Activated T-helper 9 cell treated with anti-CD3 and anti-CD28 coated beads, Interleukin-2, amount 50 U/mL, for 16 hours (primary cell): ENCODE results near the gene SLC25A5.
"Not testable (repeated sequence)": the region's sequence is repeated elsewhere in the genome, so short reads cannot be mapped to it uniquely, and the experiment has no call there.

Experiments
- DNase-seq: peaks from one replicate; pipeline ENCODE4 v3.0.0-alpha.2; 2020; ENCODE audit warnings: low read depth

The SLC25A5 gene

DNA sequence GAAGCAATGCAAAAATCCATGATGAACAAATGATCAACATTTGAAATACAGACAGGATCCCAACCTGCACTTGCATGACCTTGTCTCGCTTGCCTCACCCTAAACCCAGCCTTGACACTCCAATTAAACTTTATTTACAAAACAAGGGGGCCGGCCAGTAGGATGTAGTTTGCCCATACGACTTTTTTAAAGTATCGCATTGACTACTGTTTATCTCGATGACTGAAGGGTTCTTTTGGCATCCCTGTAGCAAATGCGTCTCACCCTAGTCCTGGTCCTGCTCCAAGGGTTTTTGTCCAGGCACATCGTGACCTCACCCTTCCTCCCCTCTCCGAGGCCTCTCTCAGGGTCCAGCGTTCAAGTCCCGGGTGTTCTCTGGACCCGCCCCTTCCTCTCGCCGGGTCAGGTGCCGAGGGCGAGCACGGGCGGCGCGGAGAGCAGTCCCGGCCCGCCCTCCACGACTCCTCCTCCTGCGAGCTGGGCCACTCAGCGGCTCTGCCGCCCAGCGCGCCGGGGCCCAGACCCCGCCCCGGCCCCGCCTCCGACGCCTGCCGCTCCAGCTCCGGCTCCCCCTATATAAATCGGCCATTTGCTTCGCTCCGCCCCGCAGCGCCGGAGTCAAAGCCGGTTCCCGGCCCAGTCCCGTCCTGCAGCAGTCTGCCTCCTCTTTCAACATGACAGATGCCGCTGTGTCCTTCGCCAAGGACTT, at the start of gene SLC25A5:
Gene SLC25A5 (plus strand): TSS at position 603 of the 709 bp plus-strand sequence. CDS start 72 bp downstream, at position 675.
- DNase-seq = peak; percentile 73

DNA sequence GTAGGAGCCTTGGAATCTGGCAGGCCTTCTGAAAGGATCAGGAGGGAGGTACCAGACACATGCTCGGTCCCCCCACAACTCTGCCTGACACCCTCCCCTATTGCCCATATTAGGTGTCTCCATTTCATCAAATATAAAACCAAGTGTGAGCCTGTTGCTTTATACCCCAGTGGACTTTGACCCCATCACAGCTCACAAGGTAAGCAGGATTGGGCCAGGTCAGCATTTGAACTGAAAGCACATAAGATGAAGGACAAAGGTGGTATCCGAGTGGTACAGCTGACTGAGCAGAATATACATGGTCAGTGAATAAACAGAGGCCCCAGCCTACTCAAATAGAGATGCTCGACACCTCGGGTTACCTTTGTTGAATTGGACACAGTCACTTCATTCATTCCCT, 49.1 kb upstream of the SLC25A5 start:
- no peak for DNase-seq

DNA sequence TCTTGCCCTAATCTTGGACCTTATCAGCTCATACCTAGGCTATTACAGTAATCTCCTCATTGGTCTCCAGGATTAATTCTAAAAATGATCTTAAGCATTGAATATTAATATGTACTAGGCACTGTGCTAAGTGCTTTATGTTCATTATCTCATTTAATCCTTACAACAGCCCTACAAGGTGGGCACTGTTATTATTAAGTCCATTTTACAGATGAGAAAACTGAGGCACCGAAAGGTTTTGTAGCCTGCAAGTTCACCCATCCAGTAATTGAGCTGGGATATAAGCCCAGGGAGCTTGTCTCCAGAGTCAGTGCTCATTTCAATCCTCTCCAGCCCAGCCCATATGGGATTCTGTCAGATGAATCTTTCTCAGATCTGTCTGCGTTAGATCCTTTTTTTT, 48.3 kb upstream of the SLC25A5 start:
- DNase-seq = no peak

DNA sequence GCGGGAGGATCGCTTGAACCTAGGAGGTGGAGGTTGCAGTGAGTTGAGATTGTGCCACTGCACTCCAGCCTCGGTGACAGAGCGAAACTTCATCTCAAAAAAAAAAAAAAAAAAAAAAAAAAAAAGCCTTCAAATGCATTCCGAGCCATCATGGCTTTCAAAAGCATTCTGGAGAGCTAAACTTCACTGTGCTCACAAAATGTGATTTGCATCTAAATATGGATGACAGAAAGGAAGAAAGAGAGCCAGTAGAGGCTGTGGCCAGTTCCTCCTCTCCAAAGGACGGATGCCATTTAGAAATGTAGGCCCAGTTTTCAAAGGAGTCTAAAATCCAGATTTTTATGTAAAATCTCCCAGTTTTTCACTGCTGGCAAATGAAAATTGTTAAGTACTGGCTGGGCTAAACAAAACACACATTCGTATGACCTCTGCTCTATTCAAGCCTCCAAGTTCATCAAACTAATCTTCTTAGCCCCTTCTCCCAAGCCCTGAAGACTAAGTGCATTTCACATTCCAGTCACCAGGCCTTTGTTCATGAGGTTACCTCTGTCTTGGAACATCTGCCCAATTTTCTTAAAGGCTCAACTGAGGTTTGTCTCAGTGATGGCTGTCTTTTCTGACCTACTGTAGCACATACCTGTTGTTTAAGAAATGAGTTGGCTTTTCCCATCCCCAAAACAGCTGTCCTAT, 47.1 kb upstream of the SLC25A5 start:
- no peak for DNase-seq

DNA sequence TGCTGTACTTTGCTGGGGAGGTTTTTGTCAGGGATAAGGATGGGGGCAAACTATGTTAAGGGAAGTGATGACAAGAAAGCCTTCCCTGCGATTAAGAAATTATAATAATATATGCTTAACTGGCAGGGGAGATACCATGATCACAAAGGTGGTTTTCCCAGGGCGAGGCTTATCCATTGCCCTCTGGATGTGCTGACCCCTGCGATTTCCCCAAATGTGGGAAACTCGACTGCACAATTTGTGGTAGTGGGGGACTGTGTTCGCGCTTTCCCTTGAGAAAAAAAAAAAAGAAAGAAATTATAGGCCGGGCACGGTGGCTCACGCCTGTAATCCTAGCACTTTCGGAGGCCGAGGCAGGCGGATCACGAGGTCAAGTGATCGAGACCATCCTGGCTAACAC, 44.6 kb upstream of the SLC25A5 start:
- DNase-seq = peak; percentile 6

DNA sequence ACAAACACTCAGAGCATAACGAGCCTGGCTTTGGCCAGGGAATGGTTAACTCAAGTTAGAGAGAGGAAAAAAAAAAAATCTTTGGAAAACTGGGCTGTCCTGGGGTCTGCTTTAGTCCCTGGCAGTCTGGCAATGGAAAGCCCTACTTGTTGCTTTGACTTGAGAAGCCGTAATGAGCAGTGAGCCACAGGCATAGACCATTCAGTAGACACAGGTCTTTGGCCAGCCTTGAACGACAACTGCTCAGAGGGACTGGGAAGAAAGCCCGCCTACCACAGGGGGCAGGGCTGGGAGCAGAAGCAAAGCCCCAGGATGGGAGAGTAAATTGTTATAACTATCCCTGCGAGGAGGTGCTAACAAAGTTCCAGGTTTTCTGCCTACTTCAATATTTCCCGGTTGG, 43.2 kb upstream of the SLC25A5 start:
- DNase-seq = no peak

DNA sequence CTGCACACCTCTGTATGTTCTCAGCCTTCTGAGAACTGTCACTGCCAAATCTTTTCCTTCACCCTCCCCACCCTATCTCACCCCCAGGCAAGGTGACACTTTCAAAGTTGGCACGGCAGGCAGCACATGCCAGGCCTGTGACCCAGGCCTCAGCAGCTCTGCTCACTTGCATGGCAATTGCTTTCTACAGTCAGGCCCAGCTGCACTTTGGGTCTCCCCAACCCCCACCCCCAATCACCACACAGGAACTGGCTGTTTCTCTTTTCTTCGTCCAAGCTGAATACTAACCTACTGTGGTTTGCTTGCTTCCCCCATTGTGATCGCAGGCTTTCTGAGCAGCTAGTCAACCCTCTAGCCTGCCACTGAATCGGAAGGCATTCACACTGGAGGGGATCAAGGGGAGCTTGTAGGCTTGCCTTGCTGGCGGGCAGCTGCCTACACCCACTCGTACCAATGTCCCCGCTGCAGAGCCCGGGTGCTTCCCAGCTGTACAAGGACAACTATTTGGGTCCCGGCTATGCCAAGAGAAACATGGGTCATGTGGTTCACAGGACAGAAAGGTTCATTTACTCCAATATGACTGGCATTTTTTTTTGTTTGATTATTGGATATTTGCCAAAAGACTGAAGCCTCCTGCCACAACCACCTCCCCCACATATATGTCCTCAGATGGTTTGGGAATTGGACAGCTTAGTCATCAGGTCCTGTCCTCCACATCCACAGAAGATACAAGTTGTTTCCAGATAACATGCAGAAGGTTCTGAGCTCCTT, 41.0 kb upstream of the SLC25A5 start:
- DNase-seq = no peak

DNA sequence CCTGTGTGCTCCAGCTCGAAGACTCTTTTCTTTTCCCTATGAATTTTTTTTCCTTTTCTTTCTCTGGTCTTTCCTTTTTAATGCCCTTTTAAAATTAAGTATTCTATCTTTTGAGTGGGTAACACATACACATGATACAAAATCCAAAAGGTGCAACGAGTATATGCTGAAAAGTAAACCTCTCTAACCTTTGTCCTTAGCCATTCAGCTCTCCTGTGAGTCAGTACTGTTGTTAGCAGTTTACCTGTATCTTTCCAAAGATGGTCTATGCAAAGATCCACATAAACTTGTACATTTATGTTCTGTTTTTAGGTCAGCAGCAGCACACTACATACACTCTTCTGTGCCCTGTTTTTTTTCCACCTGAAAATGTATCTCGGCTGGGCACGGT, 40.5 kb upstream of the SLC25A5 start:
- DNase-seq = no peak

DNA sequence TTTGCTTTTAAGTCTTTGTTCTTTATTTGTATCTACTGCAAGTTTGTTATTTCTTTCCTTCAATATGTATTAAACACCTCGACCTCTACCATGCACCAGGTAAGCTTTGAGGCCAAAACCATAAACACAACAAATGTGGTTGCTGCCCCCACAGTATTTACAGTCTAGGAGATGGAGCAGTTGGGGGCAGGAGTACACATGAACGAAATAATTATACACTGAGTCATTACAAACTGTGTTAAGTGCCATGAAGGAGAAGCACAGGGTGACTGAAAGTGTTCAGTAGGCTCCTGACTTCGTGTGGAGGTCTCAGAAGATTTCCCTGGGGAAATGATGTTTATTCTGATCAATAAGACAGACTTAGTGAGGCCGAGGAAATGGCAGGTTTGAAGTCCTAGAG, 38.8 kb upstream of the SLC25A5 start:
- no peak for DNase-seq

DNA sequence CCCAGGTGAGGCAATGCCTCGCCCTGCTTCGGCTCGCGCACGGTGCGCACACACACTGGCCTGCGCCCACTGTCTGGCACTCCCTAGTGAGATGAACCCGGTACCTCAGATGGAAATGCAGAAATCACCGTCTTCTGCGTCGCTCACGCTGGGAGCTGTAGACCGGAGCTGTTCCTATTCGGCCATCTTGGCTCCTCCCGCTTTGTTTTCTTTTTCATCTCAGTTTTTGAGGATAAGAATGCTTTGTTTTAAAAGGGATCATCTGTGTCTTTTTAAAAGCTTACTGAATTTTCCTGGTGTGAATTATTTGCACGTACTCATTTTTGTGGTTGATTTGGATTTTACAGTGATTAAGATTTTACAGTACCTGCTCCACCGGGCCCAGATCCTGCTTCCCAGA, 26.9 kb upstream of the SLC25A5 start:
- DNase-seq = not testable (repeated sequence)

DNA sequence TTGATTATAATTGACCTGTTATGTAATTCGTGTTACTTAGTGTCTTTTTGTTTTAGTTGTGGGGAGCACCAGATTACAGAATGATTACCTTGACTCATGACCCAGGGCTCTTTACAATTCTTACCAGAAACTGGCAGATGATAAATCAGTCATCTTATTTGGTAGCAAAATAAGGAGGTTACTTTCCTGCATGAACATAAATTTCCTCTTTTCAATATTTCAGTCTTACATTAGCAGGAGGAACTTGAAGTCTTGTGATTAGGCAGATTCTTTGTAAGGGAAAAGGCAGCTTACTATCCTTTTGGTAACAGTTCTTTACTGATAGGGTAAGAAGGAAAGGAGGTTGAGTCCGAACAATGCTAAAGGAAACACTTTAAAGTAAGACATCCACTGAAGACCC, 26.0 kb upstream of the SLC25A5 start:
- DNase-seq = no peak

DNA sequence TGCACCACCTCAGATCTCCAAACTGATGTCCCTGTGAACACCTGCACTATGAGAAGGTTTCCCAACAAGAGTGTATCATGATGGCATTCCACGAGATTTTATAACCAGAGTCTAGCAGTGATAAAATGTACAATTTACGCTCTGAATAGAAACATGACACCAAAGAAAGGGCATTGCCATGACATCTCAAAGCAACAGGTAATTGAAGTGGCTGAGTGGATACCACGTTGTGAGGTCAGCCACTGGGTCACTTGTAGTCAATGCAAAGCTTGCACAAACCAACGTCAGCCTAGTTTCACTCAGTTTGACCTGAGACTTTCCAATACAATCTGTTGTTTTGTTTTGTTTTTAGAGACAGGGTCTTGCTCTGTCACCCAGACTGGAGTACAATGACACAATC, 15.0 kb upstream of the SLC25A5 start:
- DNase-seq = no peak

DNA sequence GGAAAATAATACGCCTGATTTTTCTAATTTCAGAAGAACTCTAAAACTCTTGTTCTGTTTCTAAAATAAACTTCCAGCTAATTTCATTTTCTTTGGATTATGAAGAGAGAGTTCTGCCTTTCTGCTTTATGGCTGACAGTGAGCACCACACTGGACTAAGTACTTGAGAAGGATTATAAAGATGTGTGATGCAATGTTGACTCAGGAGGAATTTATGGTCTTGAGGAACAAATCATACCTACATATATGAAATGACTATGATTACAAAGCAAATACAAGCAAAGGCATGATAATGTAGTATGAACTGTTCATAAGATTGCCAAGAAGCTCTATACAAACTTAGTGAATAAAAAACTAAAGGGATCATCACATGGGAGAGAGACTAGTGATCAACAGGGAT, 13.0 kb upstream of the SLC25A5 start:
- no peak for DNase-seq

DNA sequence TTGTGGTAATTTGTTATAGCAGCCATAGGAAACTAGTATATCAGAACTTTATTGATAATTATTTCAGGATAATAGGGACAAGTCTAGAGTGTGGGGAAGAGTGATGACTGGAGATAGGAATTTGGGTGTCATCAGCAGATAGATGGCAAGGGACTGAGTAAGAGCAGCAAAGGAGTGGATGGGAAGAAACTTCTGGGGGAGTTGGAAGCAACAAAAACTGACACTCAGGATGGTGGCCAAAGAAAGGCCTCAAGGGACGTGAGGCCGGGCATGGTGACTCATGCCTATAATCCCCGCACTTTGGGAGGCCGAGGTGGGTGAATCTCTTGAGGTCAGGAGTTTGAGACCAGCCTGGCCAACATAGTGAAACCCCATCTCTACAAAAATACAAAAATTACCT, 9.1 kb upstream of the SLC25A5 start:
- no peak for DNase-seq

DNA sequence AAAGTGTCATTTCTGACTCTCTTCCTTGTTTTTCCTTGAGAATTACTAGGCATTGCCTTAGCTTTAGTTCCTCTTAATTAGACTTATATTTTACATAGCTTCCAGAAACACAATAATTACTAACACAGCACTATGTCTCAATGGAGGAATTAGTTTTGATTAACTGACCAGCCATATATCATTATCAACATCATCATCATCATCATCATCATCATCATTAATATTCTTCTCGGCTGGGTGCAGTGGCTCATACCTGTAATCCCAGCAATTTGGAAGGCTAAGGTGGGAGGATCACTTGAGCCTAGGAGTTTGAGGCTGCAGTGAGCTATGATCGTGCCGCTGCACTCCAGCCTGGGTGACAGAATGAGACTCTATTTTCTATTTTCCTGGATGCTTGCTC, 2.7 kb upstream of the SLC25A5 start:
- DNase-seq = no peak

DNA sequence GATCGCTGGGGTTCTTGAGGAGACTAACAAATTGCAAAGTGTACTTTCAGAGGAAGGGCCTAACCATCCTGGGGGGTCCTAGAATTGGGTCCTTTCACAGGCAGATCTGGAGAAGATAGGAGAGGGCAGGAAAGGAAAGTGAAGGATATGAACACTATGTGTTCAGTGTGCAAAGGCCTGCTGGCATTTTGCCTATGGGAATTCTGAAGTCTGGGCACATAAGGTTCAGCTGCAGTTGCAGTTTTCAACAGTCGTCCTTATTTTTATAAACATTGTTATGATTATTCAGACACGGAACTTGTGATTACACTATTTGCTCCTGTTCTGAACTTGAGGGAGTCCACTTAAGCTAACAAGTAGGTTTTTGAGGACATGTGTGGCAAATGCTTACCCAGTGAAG, 1.3 kb upstream of the SLC25A5 start:
- no peak for DNase-seq

DNA sequence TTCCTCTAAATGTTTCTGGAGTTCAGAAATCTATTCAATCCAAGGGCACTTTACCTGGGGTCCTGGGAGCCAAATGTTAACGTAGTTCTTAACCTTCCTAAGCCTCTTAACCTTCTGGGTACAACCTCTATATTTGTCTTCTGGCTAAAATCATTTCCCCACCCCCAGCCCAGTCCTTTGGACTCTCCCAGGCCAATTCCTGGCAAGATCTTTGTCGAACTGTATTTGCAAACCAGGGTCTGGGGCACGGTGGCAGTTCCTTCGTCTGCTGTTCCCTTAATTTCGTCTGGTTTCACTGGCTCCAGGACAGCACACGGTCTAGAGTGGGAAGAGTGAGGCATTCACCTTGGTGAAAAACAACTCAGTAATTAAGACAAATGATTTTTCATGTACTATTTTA, 811 bp upstream of the SLC25A5 start:
- no peak for DNase-seq

DNA sequence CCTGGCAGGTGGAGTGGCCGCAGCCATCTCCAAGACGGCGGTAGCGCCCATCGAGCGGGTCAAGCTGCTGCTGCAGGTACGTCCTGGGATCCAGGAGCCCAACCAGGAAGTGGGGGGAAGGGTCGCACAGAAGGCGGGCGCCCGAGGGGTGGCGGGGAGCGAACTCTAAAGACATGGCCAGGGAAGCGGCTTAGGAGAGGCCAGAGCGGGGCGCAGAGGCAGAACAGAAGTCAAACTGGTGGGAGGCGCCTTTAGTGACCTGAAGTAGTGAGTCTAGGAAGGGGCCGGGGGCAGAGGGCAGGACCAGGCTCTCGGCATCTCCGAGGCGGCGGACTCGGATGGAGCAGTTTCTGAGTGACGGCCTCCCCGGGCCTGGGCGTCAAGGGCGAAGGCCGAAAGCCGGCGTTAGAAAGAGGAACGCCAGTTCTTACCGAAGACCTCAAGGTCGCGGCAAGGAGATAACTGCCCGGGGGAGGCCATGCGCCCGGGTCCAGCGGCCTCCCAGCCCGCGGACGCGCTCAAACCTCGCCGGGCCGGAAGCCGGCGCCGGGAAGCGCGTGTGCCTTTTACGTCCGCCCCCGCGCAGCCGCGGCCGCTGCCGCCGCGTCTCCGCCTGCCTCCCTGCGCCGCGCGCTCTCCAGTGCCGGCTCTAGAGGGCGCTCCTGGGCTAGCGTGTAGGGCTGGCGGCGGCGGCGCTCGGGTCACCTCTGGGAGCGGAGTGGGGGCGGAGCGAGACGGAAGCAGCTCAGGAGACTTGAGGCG, 488 bp downstream of the SLC25A5 start:
- peak; percentile 80 for DNase-seq

DNA sequence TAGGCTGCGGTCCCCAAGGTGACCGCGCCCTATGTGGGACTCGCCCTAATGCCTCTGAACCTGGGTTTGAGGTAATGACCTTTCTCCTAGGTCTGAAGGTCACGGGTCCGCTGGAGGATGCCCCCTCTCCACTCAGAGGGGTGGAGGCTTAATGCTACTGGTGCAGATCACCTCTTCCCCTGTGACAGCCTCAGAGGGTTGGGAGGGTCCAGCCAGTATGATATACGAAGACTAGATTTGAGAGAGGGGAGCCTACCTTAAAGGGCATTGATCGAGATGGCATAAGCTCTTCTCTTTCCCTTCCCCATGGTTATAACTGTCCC, 1.0 kb downstream of the SLC25A5 start:
- no peak for DNase-seq

DNA sequence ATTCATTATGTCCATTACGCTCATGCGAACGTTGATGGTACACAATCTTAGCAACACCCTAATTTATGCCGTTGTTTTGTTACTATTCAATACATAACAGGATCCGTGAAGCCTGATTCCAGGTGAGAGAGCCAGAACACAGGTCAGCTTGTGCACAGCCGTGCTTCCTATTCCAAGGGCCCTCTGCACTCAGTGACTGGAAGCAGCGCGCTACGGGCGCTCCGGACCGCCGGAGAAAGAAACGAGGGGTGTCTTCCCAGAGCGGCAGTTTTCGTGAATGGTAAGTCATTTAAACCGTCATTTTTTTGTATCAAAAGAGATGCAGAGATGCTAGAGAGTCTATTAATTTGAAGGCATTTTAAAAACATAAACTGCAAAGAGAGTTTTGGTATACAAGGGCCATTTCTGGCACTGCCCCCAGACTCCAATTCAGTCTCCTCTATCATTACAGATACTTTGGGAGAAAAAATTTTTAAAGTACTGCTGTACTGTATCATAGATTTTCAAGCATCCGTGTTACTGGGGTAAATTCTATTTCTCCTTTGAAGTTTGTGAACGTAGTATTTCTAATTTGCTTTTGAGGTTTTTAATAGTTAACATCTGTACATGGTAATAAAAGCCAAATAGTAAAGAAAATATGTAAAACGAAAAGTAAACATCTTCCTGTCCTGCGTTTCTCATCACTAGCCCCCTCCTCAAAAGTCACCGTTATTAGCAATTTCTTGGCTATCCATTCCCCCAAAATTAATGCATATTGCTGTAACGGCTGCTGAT, 6.6 kb downstream of the SLC25A5 start:
- DNase-seq = no peak

DNA sequence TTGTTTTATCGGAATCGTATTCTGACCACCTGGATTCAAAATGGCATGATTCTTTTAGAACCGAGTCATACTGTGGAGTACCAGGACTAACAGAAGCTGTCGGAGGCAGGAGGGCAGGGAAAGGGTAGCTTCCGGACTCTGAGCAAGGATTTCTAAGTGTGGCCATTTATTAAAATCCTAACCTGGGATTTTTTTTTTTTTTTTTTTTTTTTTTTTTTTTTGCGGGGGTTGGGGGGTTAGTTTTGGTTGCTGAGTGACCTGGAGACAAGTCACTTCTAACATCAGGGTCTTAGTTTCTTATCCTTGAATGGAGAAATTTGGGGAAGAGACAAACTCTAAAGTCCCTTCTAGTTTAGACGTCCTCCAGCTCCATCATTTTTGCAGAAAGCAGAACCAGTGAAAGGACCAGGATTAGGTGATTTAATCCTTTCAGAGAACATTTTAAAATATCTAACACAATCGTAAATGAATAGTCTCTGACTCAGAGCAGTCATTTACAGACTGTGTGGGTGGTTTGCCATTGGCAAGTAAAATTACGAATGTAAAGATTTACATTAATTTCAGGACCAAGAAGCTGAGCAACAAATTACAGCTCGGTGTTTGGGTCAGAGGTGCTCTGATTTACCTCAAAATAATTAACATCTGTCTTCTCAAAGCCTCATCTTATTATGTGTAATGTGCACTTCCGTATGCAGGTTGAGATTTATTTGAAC, 7.3 kb downstream of the SLC25A5 start:
- DNase-seq = no peak
